ENCODE results near the gene MAP3K1.

The MAP3K1 gene

GRCh38 chr5:56845277-56845676 lies 29.9 kb downstream of the MAP3K1 start:
- no peak for DNase-seq (ENCODE audit: extremely low read depth in 1 of 2, low read depth in 1 of 2)

GRCh38 chr5:56845904-56846480 lies 30.6 kb downstream of the MAP3K1 start:
- no peak for DNase-seq (ENCODE audit: extremely low read depth in 1 of 2, low read depth in 1 of 2)

- DNase-seq (ENCODE audit: extremely low read depth in 1 of 2, low read depth in 1 of 2) = no peak
Measured at GRCh38 chr5:56848206-56848605, 32.9 kb downstream of the MAP3K1 start.

- DNase-seq (ENCODE audit: extremely low read depth in 1 of 2, low read depth in 1 of 2) = no peak
Measured at GRCh38 chr5:56849671-56850070, 34.3 kb downstream of the MAP3K1 start.

GRCh38 chr5:56850423-56850822 lies 35.1 kb downstream of the MAP3K1 start:
- DNase-seq (ENCODE audit: extremely low read depth in 1 of 2, low read depth in 1 of 2) = no peak

GRCh38 chr5:56851258-56851941 lies 36.1 kb downstream of the MAP3K1 start:
- no peak for DNase-seq (ENCODE audit: extremely low read depth in 1 of 2, low read depth in 1 of 2)

- DNase-seq (ENCODE audit: extremely low read depth in 1 of 2, low read depth in 1 of 2) = no peak
Measured at GRCh38 chr5:56852228-56853000, 37.1 kb downstream of the MAP3K1 start.

GRCh38 chr5:56853698-56854097 lies 38.3 kb downstream of the MAP3K1 start:
- no peak for DNase-seq (ENCODE audit: extremely low read depth in 1 of 2, low read depth in 1 of 2)

- DNase-seq (ENCODE audit: extremely low read depth in 1 of 2, low read depth in 1 of 2) = no peak
Measured at GRCh38 chr5:56854920-56855319, 39.6 kb downstream of the MAP3K1 start.

GRCh38 chr5:56856541-56857178 lies 41.3 kb downstream of the MAP3K1 start:
- DNase-seq (ENCODE audit: extremely low read depth in 1 of 2, low read depth in 1 of 2) = no peak

- DNase-seq (ENCODE audit: extremely low read depth in 1 of 2, low read depth in 1 of 2) = no peak
Measured at GRCh38 chr5:56858777-56859442, 43.6 kb downstream of the MAP3K1 start.

GRCh38 chr5:56861893-56862485 lies 46.6 kb downstream of the MAP3K1 start:
- no peak for DNase-seq (ENCODE audit: extremely low read depth in 1 of 2, low read depth in 1 of 2)

GRCh38 chr5:56862909-56863308 lies 47.6 kb downstream of the MAP3K1 start:
- no peak for DNase-seq (ENCODE audit: extremely low read depth in 1 of 2, low read depth in 1 of 2)

GRCh38 chr5:56871777-56872176 lies 56.4 kb downstream of the MAP3K1 start:
- no peak for DNase-seq (ENCODE audit: extremely low read depth in 1 of 2, low read depth in 1 of 2)

GRCh38 chr5:56873056-56873455 lies 57.7 kb downstream of the MAP3K1 start:
- no peak for DNase-seq (ENCODE audit: extremely low read depth in 1 of 2, low read depth in 1 of 2)

GRCh38 chr5:56876327-56876726 lies 61.0 kb downstream of the MAP3K1 start:
- no peak for DNase-seq (ENCODE audit: extremely low read depth in 1 of 2, low read depth in 1 of 2)

- DNase-seq (ENCODE audit: extremely low read depth in 1 of 2, low read depth in 1 of 2) = no peak
Measured at GRCh38 chr5:56881571-56881970, 66.2 kb downstream of the MAP3K1 start.

- no peak for DNase-seq (ENCODE audit: extremely low read depth in 1 of 2, low read depth in 1 of 2)
Measured at GRCh38 chr5:56893251-56893951, 78.1 kb downstream of the MAP3K1 start.

GRCh38 chr5:56896763-56897162 lies 81.4 kb downstream of the MAP3K1 start:
- no peak for DNase-seq (ENCODE audit: extremely low read depth in 1 of 2, low read depth in 1 of 2)

GRCh38 chr5:56898213-56898612 lies 82.9 kb downstream of the MAP3K1 start:
- no peak for DNase-seq (ENCODE audit: extremely low read depth in 1 of 2, low read depth in 1 of 2)

Data from activated CD8-positive, alpha-beta memory T cell treated with anti-CD3 and anti-CD28 coated beads for 1 hour (primary cell).